Fibroblast of mammary gland (primary cell): Measurements from ENCODE around the gene SNAP25.

Source experiments
- DNase-seq: peaks from one replicate; pipeline ENCODE4 v3.0.0-alpha.2; 2010; ENCODE audit warnings: low read depth
- H3K4me3 ChIP-seq: 2 replicates; pipeline ENCODE4 v1.5.1; 2011; ENCODE audit warnings: low read depth, mild to moderate bottlenecking, low read length, moderate library complexity; ENCODE audit not compliant: control insufficient read depth
- CTCF ChIP-seq: conservative IDR thresholded peaks from 2 replicates; pipeline ENCODE4 v1.5.1; 2011; ENCODE audit warnings: low read depth, low read length, inconsistent platforms; ENCODE audit not compliant: control insufficient read depth, insufficient read depth

The SNAP25 gene

GRCh38 chr20:10228330-10228729 is 9.7 kb downstream of the SNAP25 start:
- DNase-seq: no peak
- no peak for TF ChIP-seq CTCF
- no peak overlapping the region for H3K4me3 ChIP-seq

- H3K4me3 ChIP-seq: no peak overlapping the region
- no peak for TF ChIP-seq CTCF
- no peak for DNase-seq
Observed at GRCh38 chr20:10231290-10231689, 12.7 kb downstream of the SNAP25 start.

GRCh38 chr20:10236540-10237533 is 18.2 kb downstream of the SNAP25 start:
- no peak for TF ChIP-seq CTCF
- no peak overlapping the region for H3K4me3 ChIP-seq
- DNase-seq: no peak

GRCh38 chr20:10239954-10240353 is 21.3 kb downstream of the SNAP25 start:
- DNase-seq: peak; percentile 28
- no peak for TF ChIP-seq CTCF
- H3K4me3 ChIP-seq: no peak overlapping the region

- no peak for TF ChIP-seq CTCF
- no peak for DNase-seq
- no peak overlapping the region for H3K4me3 ChIP-seq
Observed at GRCh38 chr20:10240655-10241054, 22.0 kb downstream of the SNAP25 start.

- no peak overlapping the region for H3K4me3 ChIP-seq
- TF ChIP-seq CTCF: no peak
- DNase-seq: peak; percentile 32
Observed at GRCh38 chr20:10242166-10242565, 23.5 kb downstream of the SNAP25 start.
